ENCODE results near the gene KSR1.
A peak's percentile ranks its signal among the peaks of the same experiment; 100 is the strongest.

The KSR1 gene

DNA sequence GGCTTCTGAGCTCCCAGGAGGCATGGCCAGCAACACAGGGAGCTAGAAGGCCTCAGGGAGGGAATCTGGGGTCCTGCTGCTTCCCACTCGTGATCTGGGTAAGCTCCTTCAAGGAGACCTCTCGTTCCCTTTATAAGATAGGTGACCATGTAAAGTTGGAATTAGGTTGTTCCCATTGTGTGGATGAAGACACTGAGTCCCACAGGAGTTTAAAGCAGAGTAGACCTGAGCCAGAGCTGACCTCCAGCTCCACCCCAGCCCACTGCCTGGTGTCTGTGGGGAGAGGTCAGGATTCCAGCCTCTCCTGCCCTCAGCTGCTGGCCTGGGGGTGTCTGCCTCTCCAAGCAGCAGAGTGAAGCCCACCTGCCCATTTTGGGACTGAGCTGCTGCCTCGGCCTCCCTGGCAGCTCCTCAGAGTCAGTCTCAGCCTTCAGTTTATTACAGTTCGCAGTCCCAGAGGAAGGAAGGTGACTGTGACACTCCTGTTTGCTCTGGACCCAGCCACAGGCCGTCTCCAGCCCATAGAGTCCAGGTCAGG, 141.6 kb downstream of the KSR1 start:
- DNase-seq: no peak

DNA sequence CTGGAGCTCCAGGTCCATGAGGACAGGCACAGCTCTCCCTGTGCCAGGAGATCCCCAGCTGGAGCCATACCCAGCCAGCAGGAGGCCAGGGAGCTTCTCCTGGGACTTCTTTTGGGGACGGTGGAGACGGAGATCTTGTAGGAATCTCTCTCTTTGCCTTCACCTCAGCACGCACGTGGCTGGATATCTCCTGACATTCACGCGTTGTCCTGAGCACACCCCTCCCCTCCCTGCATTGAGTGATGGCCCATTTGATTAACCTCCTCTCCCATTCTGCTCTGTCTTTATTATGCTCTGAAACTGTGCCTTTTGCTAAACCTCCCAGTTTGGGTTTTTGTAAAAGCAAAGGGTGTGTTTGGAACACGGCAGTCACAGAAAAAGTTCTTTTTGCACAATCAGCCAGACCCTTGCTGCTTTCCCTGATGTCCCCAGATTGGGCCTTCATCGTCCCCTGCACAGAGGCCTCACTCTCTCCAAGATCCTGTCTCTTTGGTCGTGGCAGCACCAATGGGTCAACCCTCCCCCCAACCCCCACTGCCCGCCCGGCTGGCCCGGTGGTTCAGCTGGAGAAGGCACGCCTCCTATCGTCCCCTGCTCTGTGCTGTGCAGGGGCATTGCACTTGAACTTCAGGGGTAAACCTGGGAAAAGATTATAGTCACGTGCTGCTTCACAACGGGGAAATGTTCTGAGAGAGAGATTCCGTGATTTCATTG, 142.2 kb downstream of the KSR1 start:
- DNase-seq: no peak

DNA sequence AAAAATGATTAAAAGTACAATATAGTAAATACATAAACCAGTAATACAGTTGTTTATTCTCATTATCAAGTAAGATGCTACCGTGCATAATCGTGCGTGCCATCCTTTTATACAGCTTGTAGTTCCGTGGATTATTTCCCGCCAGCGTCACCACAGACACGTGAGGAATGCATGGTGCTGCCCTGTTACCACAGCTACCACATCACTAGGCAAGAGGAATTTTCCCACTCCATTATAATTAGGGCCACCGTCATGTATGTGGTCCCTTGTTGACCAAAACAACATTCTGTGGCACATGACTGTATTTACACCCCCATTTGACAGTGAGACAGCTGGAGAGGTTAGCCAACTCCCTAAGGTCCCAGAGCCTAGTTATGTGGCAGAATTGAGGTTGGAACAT, 144.2 kb downstream of the KSR1 start:
- no peak for DNase-seq

DNA sequence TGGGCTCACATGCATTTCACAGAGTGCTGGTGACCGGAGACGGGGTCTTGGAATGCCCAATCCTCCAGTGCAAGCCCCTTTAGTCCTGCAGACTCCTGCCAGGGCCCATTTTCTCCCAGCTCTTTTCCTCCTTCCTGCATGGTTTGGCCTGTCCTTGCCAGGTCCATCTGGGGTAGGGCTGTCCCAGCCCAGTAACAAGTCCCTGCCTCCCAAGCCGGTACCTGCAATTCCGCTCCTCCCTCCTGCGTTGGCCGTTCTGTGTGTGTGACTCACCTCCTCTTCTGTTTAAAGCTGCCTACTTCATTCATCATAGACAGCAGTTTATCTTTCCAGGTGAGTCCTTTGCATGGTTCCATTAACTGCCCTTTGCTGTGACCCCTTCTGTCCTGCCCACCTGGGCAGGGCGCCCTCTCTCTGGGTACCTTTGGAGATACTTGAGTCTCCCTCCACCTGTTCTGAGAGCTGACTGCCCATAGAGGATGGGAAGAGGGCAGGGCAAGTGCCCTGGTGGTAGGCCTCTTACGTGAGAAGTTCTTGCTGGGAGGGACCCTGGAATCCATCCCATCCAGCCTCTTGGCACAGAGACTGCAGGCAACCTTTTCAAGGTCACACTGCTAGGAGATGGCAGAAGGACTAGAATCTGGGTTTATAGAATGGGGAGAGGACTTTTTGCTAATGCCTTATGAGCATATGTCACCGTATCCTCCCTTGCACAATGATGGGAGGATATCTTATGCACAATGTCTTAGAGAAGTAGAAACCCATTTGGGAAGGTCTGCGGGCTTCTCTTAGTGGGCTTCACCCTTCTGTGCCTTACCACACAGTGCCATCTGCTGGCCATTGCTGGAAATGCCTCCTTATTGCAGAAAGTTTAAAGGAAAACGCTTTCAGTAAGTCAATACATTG, 145.1 kb downstream of the KSR1 start:
- DNase-seq: peak; percentile 90

DNA sequence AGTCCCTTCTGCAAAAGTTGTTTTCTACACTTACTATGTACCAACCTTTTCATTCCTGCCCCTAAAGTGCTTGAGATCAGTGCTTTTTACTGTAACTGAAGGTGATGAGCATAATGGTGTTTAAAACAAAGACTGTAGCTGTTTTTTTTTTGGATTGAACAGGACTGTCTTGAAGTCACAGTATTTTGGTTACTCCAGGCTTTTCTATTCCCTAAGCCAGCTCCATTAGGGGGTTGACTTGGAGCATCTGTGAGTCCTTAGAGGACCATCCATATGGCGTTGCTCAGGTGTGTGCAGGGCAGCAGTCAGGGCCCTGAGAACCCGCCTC, 145.7 kb downstream of the KSR1 start:
- DNase-seq: no peak

DNA sequence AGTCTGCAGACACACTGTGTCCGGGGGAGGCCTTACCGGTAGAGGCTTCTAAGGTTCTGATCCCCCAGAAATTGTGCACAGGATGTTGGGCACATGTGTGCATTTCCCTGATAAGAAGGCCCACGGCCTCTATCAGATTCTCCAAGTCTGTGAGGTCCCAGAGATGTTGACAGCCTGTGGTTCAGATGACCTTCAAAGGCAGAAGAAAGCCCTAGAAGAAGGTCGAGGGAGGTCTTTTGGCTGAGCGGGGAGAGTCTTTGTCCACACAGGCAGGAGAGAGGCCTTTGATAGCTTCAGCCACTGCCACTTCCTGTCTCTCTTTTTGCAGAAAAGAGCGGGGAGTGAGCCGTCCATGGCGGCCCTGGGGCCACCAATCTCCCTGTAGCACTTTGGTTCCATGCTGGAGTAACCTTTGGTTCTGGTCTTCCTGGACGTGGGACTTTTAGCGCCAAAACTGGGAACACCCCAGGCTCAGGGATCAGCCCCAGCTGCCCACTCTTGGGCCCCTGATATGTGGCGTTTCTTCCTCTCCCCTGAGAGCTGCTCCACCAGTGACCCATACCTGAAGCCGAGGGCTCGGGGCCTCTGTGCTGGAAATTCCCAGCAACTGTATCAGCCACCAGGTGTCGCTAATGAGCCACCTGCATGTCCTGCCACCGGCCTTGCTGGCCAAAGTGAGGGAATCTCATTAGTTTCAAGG, 146.6 kb downstream of the KSR1 start:
- DNase-seq: peak; percentile 92

DNA sequence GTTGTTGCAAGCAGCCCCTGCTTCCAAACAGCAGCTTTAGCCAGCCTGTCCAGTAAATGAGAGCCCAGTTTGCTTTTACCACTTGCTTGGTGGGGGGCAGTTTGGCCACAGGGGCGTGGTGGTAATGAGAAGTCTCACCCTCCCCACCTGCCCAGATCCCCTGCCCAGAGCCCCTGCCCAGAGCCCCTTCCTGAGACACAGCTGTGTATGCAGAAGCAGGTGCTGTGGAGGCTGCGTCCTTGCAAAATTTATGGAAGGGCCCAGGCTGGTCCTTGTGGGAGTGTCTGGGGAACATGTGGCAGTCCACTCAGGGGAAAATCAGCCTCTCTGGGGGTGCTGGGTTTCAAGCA, 147.1 kb downstream of the KSR1 start:
- no peak for DNase-seq

DNA sequence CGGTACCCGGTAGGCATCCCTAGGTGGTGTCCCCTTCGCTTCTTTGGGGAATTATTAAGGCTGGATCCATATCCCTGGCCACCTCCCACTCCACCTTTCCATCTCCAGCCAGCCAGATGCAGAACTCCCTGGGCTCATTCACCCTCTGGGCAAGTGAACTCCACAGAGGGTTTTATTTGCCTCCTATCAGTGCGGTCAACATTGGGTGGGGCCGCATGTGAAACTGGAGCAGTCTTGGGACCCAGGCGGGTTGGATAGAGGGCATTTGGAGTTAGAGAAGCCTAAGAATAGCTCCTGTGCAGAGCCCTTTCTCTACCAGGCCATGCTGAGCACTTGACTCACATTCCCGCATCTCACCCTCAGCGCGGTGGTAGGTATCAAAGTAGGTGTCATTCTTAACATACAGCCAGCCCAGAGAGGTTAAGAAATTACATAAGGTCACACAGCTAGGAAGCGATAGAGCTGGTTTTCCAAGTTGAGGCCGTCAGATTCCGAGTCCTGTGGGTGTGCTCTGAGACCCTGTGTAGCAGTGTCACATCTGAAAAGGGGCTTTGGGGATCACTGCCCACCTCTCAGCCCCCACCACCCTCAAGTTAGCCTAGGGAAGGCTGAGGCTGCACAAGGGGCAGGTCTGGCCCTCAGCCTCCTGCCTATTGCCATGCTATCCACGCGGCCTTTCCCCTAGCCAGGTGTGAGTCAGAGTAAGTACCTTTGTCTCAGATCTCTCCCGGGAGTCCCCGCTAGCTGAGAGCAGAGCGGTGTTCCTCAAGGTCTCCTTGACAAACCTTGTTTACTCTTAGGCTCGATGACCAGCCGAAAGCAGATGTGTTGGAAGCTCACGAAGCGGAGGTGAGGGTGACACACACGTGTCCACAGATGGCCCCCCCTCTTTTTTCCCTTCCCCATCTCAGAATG, 147.9 kb downstream of the KSR1 start:
- no peak for DNase-seq

DNA sequence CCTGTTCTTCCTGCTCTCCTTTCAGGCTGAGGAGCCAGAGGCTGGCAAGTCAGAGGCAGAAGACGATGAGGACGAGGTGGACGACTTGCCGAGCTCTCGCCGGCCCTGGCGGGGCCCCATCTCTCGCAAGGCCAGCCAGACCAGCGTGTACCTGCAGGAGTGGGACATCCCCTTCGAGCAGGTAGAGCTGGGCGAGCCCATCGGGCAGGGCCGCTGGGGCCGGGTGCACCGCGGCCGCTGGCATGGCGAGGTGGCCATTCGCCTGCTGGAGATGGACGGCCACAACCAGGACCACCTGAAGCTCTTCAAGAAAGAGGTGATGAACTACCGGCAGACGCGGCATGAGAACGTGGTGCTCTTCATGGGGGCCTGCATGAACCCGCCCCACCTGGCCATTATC, 149.2 kb downstream of the KSR1 start:
- no peak for DNase-seq

DNA sequence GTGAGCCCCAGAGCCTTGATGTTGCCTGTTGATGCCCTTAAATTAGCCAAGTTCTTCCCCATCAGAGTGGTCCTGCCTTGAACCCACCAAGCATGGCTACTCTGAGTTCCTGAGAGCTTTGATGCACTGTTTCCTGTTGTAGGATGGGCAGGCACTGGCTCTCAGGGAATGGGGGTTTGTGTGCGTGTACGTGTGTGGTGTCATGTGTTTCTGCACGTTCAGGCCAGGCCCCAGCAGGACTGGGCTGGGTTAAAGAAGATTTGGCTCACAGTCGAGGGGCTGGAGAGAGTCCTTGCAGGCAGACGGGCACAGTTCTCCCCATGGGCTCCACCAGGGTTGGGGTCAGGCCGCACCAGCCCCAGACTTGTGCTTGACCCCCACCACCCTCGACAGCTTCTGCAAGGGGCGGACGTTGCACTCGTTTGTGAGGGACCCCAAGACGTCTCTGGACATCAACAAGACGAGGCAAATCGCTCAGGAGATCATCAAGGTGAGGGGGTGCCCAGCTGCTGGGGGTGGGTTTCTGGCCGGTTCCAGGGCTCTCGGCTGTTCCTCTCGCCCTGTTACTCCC, 151.4 kb downstream of the KSR1 start:
- DNase-seq: no peak

DNA sequence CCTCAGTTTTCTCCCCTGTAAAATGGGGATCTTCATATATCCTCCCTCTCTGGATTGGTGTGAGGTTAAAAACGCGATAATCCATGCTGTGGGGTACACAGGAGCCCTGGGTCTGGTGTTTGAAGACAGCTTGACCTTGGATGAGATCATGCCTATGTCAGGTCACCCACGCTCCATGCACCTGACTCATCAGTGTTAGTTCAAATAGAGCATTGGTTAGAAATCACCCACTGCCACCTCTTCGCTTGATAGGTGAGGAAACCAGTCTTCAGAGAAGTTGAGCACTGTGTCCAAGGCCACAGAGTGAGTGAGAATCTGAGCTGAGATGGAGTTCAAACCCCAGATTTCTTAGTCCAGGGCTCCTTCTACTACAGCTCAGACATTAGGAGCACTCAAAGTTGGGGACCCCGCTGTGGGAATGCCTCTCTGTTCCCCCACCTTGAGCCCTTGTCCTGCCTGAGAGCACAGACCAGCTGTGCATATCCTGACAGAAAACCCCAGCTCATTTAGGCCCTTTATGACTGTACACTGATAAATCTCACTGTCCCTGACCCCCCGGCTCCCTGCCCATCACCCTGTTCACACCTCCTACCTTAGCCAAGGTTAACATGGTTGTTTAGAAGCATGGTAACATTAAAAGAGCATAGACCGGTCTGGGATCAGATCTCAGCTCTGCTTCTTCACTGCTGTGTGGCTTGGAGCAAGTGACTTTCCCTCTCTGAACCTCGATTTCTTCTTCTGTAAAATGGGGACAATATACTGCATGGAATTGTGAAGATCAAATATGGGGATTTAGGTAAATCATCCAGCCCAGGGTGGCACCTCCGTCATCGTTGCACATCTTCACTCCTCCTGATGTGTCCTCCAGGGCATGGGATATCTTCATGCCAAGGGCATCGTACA, 152.3 kb downstream of the KSR1 start:
- DNase-seq: no peak

DNA sequence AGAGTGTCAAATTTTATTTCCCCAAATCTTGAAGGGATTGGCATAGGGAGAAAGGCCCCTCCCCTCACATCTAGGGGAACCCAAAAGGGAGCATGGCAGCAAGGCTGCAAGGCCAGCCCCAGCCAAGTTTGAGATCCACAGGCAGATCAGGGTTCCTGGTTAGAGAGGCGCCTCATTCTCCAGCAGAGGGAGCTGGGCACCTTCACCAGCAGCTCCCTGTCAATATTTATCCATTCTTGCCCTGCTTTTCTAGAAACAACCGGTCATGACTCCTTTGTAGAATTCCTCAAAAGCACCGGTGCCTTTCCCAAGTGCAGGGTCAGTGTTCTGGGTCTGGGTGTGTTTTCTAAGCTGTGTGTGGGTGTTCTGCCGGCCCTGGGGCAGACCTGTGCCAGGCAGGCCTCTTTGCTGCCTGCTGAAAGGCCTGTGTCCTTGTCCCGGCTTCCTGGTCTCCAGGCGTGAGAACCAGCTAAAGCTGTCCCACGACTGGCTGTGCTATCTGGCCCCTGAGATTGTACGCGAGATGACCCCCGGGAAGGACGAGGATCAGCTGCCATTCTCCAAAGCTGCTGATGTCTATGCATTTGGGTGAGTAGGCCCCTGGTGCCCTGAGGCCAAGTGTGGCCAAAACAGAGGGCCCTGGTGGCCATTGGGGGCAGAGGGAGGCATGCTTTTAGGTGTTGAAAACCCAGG, 153.5 kb downstream of the KSR1 start:
- DNase-seq: no peak

DNA sequence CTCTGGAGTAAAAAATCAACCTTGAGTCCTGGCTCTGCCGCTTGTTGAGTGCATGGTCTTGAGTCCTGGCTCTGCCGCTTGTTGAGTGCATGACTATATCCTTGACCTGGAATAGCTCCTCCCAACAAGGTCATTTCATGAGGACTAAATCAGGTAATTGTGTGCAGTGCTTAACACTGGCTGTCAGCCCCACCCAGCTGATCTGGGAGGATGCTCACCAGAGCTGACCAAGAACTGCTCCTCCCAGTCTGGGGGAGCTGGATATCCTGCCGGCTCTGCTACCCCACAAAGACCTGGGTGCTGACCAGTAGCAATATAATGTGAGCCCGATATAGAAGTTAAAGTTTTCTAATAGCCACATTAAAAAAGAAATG, 154.0 kb downstream of the KSR1 start:
- no peak for DNase-seq

DNA sequence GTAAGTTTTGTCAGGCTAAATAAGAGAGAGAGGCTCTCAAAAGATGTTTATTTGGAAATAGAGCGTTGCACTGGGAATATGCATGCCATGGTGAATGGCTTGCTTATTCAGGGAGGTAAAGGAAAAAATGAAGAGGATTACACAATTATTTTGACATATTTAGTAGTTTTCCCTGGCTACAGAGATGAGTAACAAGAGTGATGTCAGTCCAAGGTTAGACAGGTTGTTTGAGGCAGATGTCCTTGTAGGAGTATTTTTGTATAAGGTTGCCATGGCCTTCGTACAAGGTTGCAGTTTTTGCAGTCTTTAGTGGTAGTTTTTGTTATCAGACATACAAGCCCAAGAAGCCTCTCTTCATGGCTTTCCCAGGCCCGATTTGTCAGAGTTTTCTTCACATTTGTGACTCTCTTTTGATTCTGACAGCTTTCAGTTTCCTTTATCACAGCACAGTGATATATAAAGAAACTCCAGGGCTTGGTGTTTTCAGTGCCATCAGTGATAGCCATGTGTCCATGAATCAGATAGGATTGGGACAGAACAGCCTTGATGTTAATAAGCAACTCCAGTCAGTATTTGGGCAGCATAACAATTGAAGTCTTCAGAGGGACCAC, 156.0 kb downstream of the KSR1 start:
- DNase-seq: no peak

DNA sequence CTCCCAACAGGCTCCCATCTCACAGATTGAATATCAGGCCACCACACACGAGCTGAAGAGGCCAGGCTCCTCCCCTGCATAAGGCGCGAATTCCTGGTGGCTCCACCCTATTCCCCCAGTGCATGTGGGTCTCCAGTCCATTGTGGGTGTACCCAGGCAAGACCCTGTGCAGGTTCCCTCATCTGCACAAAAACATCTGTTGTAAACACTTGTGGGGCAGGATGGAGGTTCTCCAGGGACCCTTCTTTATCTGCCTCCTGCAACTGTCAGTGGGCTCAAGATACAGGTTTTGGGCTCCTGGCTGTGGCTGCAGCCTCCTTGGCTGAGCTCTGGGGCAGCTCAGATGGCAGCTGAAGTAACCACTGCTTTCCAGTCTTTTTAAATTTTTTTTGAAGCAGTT, 157.2 kb downstream of the KSR1 start:
- no peak for DNase-seq

DNA sequence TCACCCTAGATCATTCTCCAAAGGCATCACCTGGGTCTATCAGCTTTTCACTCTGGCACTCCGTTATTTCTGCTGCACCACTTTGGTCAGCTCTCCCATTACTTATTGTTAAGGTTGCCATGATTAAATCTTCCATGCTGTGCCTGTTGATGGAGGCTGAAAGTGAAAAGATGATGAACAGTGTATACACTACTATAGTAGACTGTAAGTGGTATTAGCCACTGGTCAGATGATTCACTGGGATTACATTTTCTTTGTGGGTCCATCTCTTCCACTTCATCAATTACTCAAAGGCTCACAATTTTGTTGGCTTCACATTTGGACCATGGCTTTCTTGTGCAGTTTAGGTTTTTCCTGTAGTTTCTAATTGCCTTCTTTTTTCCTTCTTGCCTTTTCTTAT, 158.9 kb downstream of the KSR1 start:
- DNase-seq: no peak

DNA sequence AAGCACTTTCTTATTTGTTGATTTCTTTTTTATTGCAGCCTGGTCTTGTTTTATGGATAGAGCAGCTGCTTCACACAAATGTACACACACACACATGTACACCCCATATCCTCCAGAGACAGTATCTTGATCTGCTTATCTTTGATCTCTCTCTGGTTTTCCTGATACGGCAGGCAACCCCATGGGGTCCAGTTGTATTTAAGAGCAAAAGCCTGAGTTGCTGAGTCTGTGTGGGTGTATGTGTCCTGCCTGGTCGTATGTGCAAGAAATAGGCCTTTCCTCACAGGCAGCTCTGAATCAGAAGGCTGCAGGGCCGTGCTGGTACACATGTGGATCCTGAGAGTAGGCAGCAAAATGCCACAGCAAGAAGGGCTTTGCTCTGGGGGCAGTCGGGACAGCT, 160.2 kb downstream of the KSR1 start:
- no peak for DNase-seq

DNA sequence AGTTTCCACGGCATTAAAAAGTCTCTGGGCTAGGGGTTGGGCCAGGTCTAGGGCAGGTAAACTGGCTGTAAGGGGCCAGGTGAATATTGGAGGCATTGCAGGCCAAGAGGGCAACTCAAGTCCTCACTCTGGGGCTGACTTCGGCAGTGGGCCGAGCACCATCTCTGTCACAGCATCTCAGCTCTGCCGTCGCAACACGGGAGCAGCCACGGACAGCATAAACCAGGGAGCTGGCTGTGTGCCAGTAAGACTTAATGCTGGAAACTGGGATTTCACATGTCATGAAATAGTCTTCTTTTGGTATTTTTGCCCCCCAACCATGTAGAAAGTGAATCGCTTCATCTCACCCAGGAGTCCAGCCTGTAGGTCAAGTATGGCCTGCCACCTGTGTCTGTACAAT, 162.2 kb downstream of the KSR1 start:
- no peak for DNase-seq

DNA sequence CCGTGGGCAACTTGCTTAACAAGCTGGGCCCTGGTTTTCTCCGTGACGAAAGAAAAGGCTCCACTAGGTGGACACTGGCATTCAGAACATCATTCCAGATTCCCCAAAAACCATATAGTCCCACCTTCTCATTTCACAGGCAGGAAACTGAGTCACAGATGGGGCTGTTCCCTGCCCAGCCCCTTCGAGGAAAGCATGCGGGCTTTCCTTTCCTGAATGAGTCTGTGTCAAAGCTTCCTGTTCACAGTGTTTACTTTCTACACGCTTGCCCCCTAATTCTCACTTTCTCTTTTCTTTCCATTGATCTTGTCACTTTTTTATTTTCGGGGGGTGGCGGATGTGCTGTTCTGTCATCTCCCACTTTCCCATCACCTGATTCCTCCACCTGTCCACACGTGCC, 164.5 kb downstream of the KSR1 start:
- DNase-seq: no peak

DNA sequence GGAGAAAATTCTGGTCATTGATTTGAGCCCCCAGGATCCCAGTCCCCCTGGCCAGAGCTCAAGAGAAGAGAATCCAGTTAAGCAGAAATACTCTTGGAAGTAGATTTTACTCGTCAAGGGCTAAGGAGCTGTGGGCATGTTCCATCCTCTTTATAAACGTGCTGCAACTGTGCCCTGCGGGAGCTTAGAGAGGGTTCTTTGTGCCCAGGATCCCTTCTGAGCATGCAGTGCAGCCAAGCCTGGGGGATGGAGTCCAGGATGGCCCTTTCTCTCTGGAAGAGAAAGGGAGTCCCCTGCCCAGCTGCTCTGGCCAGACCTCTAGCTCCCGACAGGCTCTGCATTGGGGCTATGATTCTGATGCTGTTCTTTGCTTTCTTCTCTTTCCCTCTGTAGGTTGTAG, 165.3 kb downstream of the KSR1 start:
- DNase-seq: no peak

Data from islet precursor cell (in vitro differentiated cells).